ENCODE data around the gene DDN. TPM values are rescaled to one million over a fixed set of nuclear protein-coding genes. Genes with fewer than 3 reads are reported as not detected.

Gene DDN
- total and polyA plus RNA-seq, 2 donors (not counting 3 experiments of a cell fraction or from before 2014, with no cell fraction given), result 0.07 to 0.22 TPM

DNA sequence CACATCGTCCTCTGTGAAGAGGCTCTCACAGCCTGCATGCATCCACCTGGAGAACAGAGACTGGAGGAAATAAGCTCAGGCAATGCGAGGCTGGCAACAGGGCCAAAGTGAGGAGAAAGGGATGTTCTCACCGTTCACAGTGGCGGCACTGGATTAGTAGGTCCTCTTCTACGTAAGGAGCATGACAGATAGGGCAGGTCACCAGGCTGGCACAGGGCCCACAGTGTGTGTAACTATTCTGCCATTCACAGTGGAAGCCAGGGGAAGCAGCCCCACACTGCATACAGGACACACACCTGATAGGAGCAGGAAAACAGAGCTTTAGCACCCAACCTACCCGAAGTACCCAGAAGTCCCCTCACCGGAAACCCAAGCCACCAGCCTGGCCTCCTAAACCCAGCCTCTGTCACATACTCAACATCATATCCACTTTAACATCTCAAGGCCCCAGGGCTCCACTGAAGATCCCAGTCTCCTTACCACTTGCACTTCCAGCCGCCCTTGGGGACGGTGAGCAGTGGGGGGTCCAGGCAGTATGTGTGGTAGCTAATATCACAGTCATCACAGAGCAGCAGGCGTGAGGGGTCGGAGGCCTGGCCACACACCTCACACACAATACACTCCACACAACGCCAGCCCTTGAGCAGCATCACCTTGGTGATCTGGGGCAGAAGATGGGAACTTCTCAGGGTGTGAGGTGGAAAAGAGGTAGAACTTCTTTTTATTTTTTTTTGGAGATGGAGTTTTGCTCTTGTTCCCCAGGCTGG, 47.1 kb upstream of the DDN start:
- FAIRE-seq (no peak), DNase-seq (ENCODE audit: low read depth, low spot score) (no peak)
- no peaks in the 10 kb centered on the region for H3K9me1 ChIP-seq (replicated peaks; ENCODE audit: control insufficient read depth, extremely low read depth, insufficient read depth, low read length)
- no peak overlapping the region for H3K4me3 ChIP-seq (replicated peaks in 1 of 3; ENCODE audit: insufficient read depth in 1 of 3, low read depth in 1 of 3, low read length in 3 of 3)
- H3K9me3 ChIP-seq (replicated peaks; ENCODE audit: control insufficient read depth, insufficient read depth, low read length), result no peaks in the 10 kb centered on the region
- intact Hi-C loops (cut with micrococcal nuclease), result no loop called here
- ChIA-PET CTCF (interaction anchor here (1.0 kb wide), 1 partner anchor 17 kb away, joined by 4 read pairs; no protein-coding TSS in a partner anchor), POLR2A (interaction anchor here (1.0 kb wide), 1 partner anchor 12 kb away, joined by 3 read pairs; no protein-coding TSS in a partner anchor)
- no peak overlapping the region for H3K9ac ChIP-seq (replicated peaks; ENCODE audit: extremely low read depth, insufficient read depth, low read length)
- dilution Hi-C loops (cut with MboI; ENCODE audit: extremely low pct_ligation_motif_present, low sequenced_read_pairs), result no loop called here
- peaks cover 7% of the 10 kb centered on the region for H3K4me1 ChIP-seq (ENCODE audit: control insufficient read depth, extremely low read depth, insufficient read depth, low read length)
- no peaks in the 10 kb centered on the region for H4K20me1 ChIP-seq (replicated peaks; ENCODE audit: control insufficient read depth, extremely low read depth, insufficient read depth, low read length)
- no peak for TF ChIP-seq JUN (IDR thresholded peaks at IDR 0.05; ENCODE audit: borderline replicate concordance, insufficient read depth, insufficient read length, low read depth)
- TF ChIP-seq GATA2 (IDR thresholded peaks at IDR 0.05; ENCODE audit: insufficient read depth, insufficient read length, low read depth, low read length), result no peak
- TF ChIP-seq, protein P1, sequence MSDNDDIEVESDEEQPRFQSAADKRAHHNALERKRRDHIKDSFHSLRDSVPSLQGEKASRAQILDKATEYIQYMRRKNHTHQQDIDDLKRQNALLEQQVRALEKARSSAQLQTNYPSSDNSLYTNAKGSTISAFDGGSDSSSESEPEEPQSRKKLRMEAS (IDR thresholded peaks at IDR 0.05; ENCODE audit: insufficient read depth, insufficient read length), result no peak
- H2AFZ ChIP-seq (ENCODE audit: low read depth, low read length), result no peak overlapping the region
- no peaks in the 10 kb centered on the region for H3K27me3 ChIP-seq (ENCODE audit: control insufficient read depth in 2 of 2, insufficient read depth in 2 of 2, low read length in 2 of 2)
- H3K36me3 ChIP-seq (ENCODE audit: control insufficient read depth in 2 of 2, extremely low read depth in 1 of 2, insufficient read depth in 2 of 2, low read length in 2 of 2), result peaks cover 47 to 88% of the 10 kb centered on the region in 2 experiments
- no peak overlapping the region for H3K4me2 ChIP-seq (ENCODE audit: insufficient read depth, low read length)
- no peak overlapping the region for H3K27ac ChIP-seq (ENCODE audit: insufficient read depth, low read depth, low read length)
- H3K79me2 ChIP-seq (ENCODE audit: control insufficient read depth, insufficient read depth, low read length), result peaks cover 10% of the 10 kb centered on the region
- no TSS peak for BruUV-seq (replicated peaks)

DNA sequence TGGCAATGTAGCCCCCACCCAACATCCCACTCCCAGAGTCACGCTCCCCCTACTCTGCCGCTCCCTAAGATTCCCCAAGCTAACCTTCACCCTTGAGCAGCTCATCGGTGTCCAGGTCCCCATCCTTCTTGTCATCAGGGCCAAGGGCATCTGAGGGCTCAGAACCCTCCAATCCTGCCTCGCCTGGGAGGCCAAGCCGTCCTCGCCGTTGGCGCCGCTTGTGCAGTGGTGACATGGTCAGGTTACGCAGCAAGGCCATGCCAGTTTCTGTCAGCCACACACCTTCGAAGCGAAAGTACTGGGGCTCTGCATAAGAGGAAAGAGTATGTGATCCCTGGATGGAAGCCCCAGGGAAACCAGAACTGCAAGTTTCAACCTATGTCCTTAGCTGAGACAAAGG, 45.5 kb upstream of the DDN start:
- no TSS peak for BruUV-seq (replicated peaks)
- H3K4me3 ChIP-seq (replicated peaks in 1 of 3; ENCODE audit: insufficient read depth in 1 of 3, low read depth in 1 of 3, low read length in 3 of 3), result no peak overlapping the region
- H4K20me1 ChIP-seq (replicated peaks; ENCODE audit: control insufficient read depth, extremely low read depth, insufficient read depth, low read length), result no peaks in the 10 kb centered on the region
- H3K4me2 ChIP-seq (ENCODE audit: insufficient read depth, low read length), result no peak overlapping the region
- H3K9me3 ChIP-seq (replicated peaks; ENCODE audit: control insufficient read depth, insufficient read depth, low read length), result no peaks in the 10 kb centered on the region
- ChIA-PET CTCF (interaction anchor here (1.5 to 2.0 kb wide), 5 partner anchors 10 to 48 kb away, joined by 7 to 12 read pairs (median 8); no protein-coding TSS in a partner anchor), POLR2A (no interaction called here)
- H3K27ac ChIP-seq (ENCODE audit: insufficient read depth, low read depth, low read length), result no peak overlapping the region
- H3K36me3 ChIP-seq (ENCODE audit: control insufficient read depth in 2 of 2, extremely low read depth in 1 of 2, insufficient read depth in 2 of 2, low read length in 2 of 2), result peaks cover 47 to 84% of the 10 kb centered on the region in 2 experiments
- peaks cover under 1% of the 10 kb centered on the region for H3K4me1 ChIP-seq (ENCODE audit: control insufficient read depth, extremely low read depth, insufficient read depth, low read length)
- H3K9ac ChIP-seq (replicated peaks; ENCODE audit: extremely low read depth, insufficient read depth, low read length), result no peak overlapping the region
- intact Hi-C loops (cut with micrococcal nuclease) (no loop called here), dilution Hi-C loops (cut with MboI; ENCODE audit: extremely low pct_ligation_motif_present, low sequenced_read_pairs) (no loop called here)
- TF ChIP-seq POLR2AphosphoS5 (IDR thresholded peaks at IDR 0.05; ENCODE audit: insufficient read depth, low read depth, low read length), result no peak
- no peak for TF ChIP-seq POLR2A (IDR thresholded peaks at IDR 0.05; ENCODE audit: low read depth, low read length)
- TF ChIP-seq GATA2 (IDR thresholded peaks at IDR 0.05; ENCODE audit: insufficient read depth, insufficient read length, low read depth, low read length), result no peak
- TF ChIP-seq FOS (IDR thresholded peaks at IDR 0.05; ENCODE audit: borderline replicate concordance, insufficient read depth, low read length), result no peak
- TF ChIP-seq JUN (IDR thresholded peaks at IDR 0.05; ENCODE audit: borderline replicate concordance, insufficient read depth, insufficient read length, low read depth), result no peak
- TF ChIP-seq EZH2 (IDR thresholded peaks at IDR 0.05; ENCODE audit: borderline replicate concordance, low read depth, low read length, severe bottlenecking), result no peak
- TF ChIP-seq MYC (IDR thresholded peaks at IDR 0.05; ENCODE audit: low read depth, low read length), result no peak
- TF ChIP-seq, protein P2, sequence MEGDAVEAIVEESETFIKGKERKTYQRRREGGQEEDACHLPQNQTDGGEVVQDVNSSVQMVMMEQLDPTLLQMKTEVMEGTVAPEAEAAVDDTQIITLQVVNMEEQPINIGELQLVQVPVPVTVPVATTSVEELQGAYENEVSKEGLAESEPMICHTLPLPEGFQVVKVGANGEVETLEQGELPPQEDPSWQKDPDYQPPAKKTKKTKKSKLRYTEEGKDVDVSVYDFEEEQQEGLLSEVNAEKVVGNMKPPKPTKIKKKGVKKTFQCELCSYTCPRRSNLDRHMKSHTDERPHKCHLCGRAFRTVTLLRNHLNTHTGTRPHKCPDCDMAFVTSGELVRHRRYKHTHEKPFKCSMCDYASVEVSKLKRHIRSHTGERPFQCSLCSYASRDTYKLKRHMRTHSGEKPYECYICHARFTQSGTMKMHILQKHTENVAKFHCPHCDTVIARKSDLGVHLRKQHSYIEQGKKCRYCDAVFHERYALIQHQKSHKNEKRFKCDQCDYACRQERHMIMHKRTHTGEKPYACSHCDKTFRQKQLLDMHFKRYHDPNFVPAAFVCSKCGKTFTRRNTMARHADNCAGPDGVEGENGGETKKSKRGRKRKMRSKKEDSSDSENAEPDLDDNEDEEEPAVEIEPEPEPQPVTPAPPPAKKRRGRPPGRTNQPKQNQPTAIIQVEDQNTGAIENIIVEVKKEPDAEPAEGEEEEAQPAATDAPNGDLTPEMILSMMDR (IDR thresholded peaks at IDR 0.05; ENCODE audit: extremely low read depth in 1 of 2, insufficient read depth in 1 of 2, low read depth in 1 of 2, low read length in 2 of 2), result no peak
- TF ChIP-seq, protein P1 (IDR thresholded peaks at IDR 0.05; ENCODE audit: insufficient read depth, insufficient read length), result no peak
- peaks cover 4% of the 10 kb centered on the region for H3K79me2 ChIP-seq (ENCODE audit: control insufficient read depth, insufficient read depth, low read length)
- FAIRE-seq (no peak), DNase-seq (ENCODE audit: low read depth, low spot score) (no peak)
- no peaks in the 10 kb centered on the region for H3K27me3 ChIP-seq (ENCODE audit: control insufficient read depth in 2 of 2, insufficient read depth in 2 of 2, low read length in 2 of 2)
- H2AFZ ChIP-seq (ENCODE audit: low read depth, low read length), result no peak overlapping the region
- no peaks in the 10 kb centered on the region for H3K9me1 ChIP-seq (replicated peaks; ENCODE audit: control insufficient read depth, extremely low read depth, insufficient read depth, low read length)

All from endothelial cell of umbilical vein (primary cell).